NCI-H146 (cell line): ENCODE results near the gene FAM186B.

Source experiments
- DNase-seq: peaks from one replicate; lab custom pipeline; 2025; lab: John Stamatoyannopoulos, UW

The FAM186B gene

DNA sequence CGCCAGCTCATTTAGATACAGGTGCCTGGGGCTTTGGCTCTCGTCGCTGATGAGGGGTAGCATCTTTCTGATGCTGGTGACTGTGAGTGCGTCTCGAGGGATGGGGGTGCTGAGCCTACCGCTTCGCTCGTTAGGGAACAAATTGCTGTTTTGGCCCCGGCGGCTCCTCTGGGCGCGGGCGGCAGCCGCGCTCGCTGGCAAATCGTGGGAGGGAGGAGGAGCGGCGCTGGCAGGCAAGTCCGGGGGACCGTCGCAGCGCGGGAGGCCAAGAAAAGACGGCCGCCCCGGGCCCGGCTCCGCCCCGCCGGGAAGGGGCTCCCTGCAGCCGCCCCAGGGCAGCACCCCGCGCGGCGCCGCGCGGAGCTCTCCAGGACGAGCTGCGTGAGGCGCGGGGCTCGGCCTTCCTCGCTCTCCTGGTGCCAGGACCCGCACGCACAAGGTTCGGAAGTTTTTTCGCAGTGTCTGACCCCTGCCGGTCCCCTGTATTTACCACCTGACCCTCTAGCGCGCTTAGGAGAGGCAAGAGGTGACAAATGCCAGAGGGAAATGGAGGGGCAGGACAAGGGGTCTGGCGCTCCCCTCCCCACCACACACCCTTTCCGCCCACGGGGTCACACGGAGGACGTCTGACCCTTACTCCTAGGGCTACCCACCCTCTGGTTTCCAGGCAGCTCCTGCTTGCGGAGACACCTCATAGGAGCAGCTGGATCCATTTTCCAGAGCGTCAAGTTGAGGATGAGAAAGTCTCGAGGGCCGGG, 67.5 kb downstream of the FAM186B start:
- DNase-seq, result peak; percentile 74
